BJ (cell line): ENCODE data around the gene DNAJB9. TPM values are rescaled to one million over a fixed set of nuclear protein-coding genes. Genes with fewer than 3 reads are reported as not detected.
A peak's percentile ranks its signal among the peaks of the same experiment; 100 is the strongest.

Experiments
- CTCF ChIA-PET: fragments of 350-600 bp; formaldehyde crosslinking; extraction: SDS; loops from one replicate; lab custom pipeline; 2021; ENCODE audit warnings: antibody characterized with exemption, inconsistent platforms; lab: Yijun Ruan, JAX
- POLR2A ChIA-PET: fragments of 300-600 bp; sonication (Branson Sonifier 250); formaldehyde crosslinking; extraction: SDS; loops from one replicate; lab custom pipeline; 2021; ENCODE audit warnings: antibody characterized with exemption; lab: Charles Lee
- DNase-seq: peaks from one replicate; pipeline ENCODE4 v3.0.0-alpha.2; 2011; ENCODE audit warnings: low read depth
- H3K27me3 ChIP-seq: 2 replicates; pipeline ENCODE4 v1.6.0; 2011; ENCODE audit warnings: low read length; ENCODE audit not compliant: control insufficient read depth, insufficient read depth
- H3K36me3 ChIP-seq: 2 replicates; pipeline ENCODE4 v1.5.1; 2011; ENCODE audit warnings: low read length; ENCODE audit not compliant: control insufficient read depth, insufficient read depth
- H3K4me3 ChIP-seq: 2 replicates; pipeline ENCODE4 v1.5.1; 2011; ENCODE audit warnings: low read depth, mild to moderate bottlenecking, control low read depth, low read length
- CTCF ChIP-seq: IDR thresholded peaks from 2 replicates; pipeline ENCODE4 v1.5.1; 2011; ENCODE audit warnings: low read depth, mild to moderate bottlenecking, control low read depth, inconsistent platforms, low read length, moderate library complexity; ENCODE audit not compliant: insufficient read depth
- polyA plus RNA-seq: library from polyadenylated mRNA; depleted of rRNA; stranded (reverse); fragments of >200 nt; gene quantifications from 2 replicates; pipeline ENCODE4 v1.2.3, GENCODE V29; 2011

DNAJB9 gene
- polyA plus RNA-seq, 1 experiment = 9.0 TPM

GRCh38 chr7:108568801-108569380, 783 bp upstream of the DNAJB9 start:
- Histone ChIP-seq H3K36me3 (no peaks in the 10 kb centered on the region), H3K27me3 (no peaks in the 10 kb centered on the region), H3K4me3 (peak overlapping the region; percentile 94)
- no peak for DNase-seq
- ChIA-PET CTCF (interaction anchor here (0.8 kb wide), 1 partner anchor 45 kb away, joined by 3 read pairs; no protein-coding TSS in a partner anchor), POLR2A (interaction anchor here (1.1 to 1.5 kb wide), 2 partner anchors 13 to 43 kb away, joined by 3 to 7 read pairs; partner anchors contain the start of gene PNPLA8)
- no peak for TF ChIP-seq CTCF

- no peak for TF ChIP-seq CTCF
- Histone ChIP-seq H3K36me3 (no peaks in the 10 kb centered on the region), H3K27me3 (no peaks in the 10 kb centered on the region), H3K4me3 (peak overlapping the region; percentile 94)
- DNase-seq = no peak
- ChIA-PET POLR2A (interaction anchor here (0.6 to 1.5 kb wide), 2 partner anchors 12 to 44 kb away, joined by 4 to 7 read pairs; no protein-coding TSS in a partner anchor), CTCF (no interaction called here)
These were observed 577 bp downstream of the DNAJB9 start for GRCh38 chr7:108570146-108570755.

GRCh38 chr7:108572480-108572879, 2.8 kb downstream of the DNAJB9 start:
- TF ChIP-seq CTCF = no peak
- no peak for DNase-seq
- ChIA-PET CTCF (no interaction called here), POLR2A (no interaction called here)
- Histone ChIP-seq H3K4me3 (no peak overlapping the region), H3K27me3 (no peaks in the 10 kb centered on the region), H3K36me3 (no peaks in the 10 kb centered on the region)

- TF ChIP-seq CTCF = no peak
- DNase-seq = no peak
- ChIA-PET POLR2A (no interaction called here), CTCF (no interaction called here)
- Histone ChIP-seq H3K27me3 (no peaks in the 10 kb centered on the region), H3K4me3 (no peak overlapping the region), H3K36me3 (no peaks in the 10 kb centered on the region)
These were observed 5.5 kb downstream of the DNAJB9 start for GRCh38 chr7:108575156-108575555.

GRCh38 chr7:108576116-108576515, 6.4 kb downstream of the DNAJB9 start:
- CTCF ChIA-PET = no interaction called here
- Histone ChIP-seq H3K27me3 (no peaks in the 10 kb centered on the region), H3K36me3 (no peaks in the 10 kb centered on the region), H3K4me3 (no peak overlapping the region)
- POLR2A ChIA-PET = no interaction called here
- no peak for TF ChIP-seq CTCF
- no peak for DNase-seq
